Amniotic stem cell (primary cell): Measurements from ENCODE around the gene TM4SF20.
"Not testable (repeated sequence)": the region's sequence is repeated elsewhere in the genome, so short reads cannot be mapped to it uniquely, and the experiment has no call there.

Source experiments
- DNase-seq: peaks from one replicate; lab custom pipeline; 2025; lab: John Stamatoyannopoulos, UW

TM4SF20 gene

GRCh38 chr2:227398684-227399670, 19.9 kb upstream of the TM4SF20 start:
- DNase-seq: no peak

GRCh38 chr2:227397562-227397961, 18.5 kb upstream of the TM4SF20 start:
- DNase-seq: no peak

GRCh38 chr2:227395556-227395955, 16.4 kb upstream of the TM4SF20 start:
- no peak for DNase-seq

- no peak for DNase-seq
Observed at GRCh38 chr2:227394401-227394800, 15.3 kb upstream of the TM4SF20 start.

- no peak for DNase-seq
Observed at GRCh38 chr2:227390468-227391256, 11.6 kb upstream of the TM4SF20 start.

- no peak for DNase-seq
Observed at GRCh38 chr2:227389661-227390060, 10.6 kb upstream of the TM4SF20 start.

GRCh38 chr2:227389231-227389630, 10.1 kb upstream of the TM4SF20 start:
- no peak for DNase-seq

- DNase-seq: peak; percentile 14
Observed at GRCh38 chr2:227388537-227389011, 9.5 kb upstream of the TM4SF20 start.

GRCh38 chr2:227387583-227387982, 8.5 kb upstream of the TM4SF20 start, which contains the start of gene SCYGR1:
SCYGR1 (minus strand) TSS chr2:227387949; CDS start chr2:227387949, 0 bp downstream.
- DNase-seq: not testable (repeated sequence)

- DNase-seq: no peak
Observed at GRCh38 chr2:227386630-227387029, 7.5 kb upstream of the TM4SF20 start.

GRCh38 chr2:227383686-227384085, 4.6 kb upstream of the TM4SF20 start:
- DNase-seq: no peak

GRCh38 chr2:227382241-227382835, 3.2 kb upstream of the TM4SF20 start:
- DNase-seq: not testable (repeated sequence)

GRCh38 chr2:227378371-227378782, 729 bp downstream of the TM4SF20 start:
- DNase-seq: no peak

- DNase-seq: no peak
Observed at GRCh38 chr2:227377467-227378351, 1.4 kb downstream of the TM4SF20 start.

GRCh38 chr2:227376656-227377396, 2.3 kb downstream of the TM4SF20 start:
- no peak for DNase-seq

GRCh38 chr2:227374158-227374557, 4.9 kb downstream of the TM4SF20 start:
- DNase-seq: no peak

- DNase-seq: no peak
Observed at GRCh38 chr2:227373389-227373788, 5.7 kb downstream of the TM4SF20 start.

- peak; percentile 56 for DNase-seq
Observed at GRCh38 chr2:227370791-227371312, 8.3 kb downstream of the TM4SF20 start.

GRCh38 chr2:227370092-227370491, 9.0 kb downstream of the TM4SF20 start:
- no peak for DNase-seq

GRCh38 chr2:227368574-227368973, 10.5 kb downstream of the TM4SF20 start:
- no peak for DNase-seq
